GM06990 (cell line): ENCODE results near the gene ADAM12.

Experiments used
- DNase-seq: peaks from one replicate; pipeline ENCODE4 v3.0.0-alpha.2; 2011; ENCODE audit not compliant: insufficient read length; ENCODE audit errors: extremely low read depth
- H3K27me3 ChIP-seq: replicated peaks from 2 replicates; pipeline ENCODE4 v1.6.0; 2011; ENCODE audit warnings: low read length; ENCODE audit not compliant: control insufficient read depth, insufficient read depth
- H3K36me3 ChIP-seq: 2 replicates; pipeline ENCODE4 v1.5.1; 2011; ENCODE audit warnings: low read length; ENCODE audit not compliant: control insufficient read depth, insufficient read depth
- H3K4me3 ChIP-seq: replicated peaks from 2 replicates; pipeline ENCODE4 v1.5.1; 2011; ENCODE audit warnings: low read depth, mild to moderate bottlenecking, control low read depth, low read length
- TF ChIP-seq, protein P1 (sequence below): IDR thresholded peaks from 2 replicates; pipeline ENCODE4 v1.5.1; 2011; ENCODE audit warnings: low read length, control low read depth, mild to moderate bottlenecking, inconsistent platforms; ENCODE audit not compliant: insufficient read depth, poor library complexity, severe bottlenecking

ADAM12 gene

DNA sequence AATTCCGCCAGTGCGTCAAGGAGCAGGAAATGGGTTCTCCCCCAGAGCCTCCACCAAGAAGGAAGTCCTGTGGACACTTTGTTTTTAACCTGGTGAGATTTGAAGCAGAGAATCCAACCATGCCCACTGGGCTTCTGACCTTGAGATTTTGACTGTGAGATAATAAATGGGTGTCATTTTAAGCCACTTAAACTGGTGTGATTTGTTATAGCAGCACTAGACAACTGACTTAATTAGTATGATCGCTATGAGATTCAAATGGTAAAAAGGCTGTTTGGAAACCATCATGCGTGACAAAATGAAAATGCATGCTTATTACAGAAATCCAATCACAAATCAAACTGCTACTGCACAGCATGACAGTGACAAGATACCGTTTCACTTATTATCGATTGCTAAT is 98.0 kb downstream of the ADAM12 start:
- H3K27me3 ChIP-seq = no peaks in the 10 kb centered on the region
- TF ChIP-seq, protein P1, sequence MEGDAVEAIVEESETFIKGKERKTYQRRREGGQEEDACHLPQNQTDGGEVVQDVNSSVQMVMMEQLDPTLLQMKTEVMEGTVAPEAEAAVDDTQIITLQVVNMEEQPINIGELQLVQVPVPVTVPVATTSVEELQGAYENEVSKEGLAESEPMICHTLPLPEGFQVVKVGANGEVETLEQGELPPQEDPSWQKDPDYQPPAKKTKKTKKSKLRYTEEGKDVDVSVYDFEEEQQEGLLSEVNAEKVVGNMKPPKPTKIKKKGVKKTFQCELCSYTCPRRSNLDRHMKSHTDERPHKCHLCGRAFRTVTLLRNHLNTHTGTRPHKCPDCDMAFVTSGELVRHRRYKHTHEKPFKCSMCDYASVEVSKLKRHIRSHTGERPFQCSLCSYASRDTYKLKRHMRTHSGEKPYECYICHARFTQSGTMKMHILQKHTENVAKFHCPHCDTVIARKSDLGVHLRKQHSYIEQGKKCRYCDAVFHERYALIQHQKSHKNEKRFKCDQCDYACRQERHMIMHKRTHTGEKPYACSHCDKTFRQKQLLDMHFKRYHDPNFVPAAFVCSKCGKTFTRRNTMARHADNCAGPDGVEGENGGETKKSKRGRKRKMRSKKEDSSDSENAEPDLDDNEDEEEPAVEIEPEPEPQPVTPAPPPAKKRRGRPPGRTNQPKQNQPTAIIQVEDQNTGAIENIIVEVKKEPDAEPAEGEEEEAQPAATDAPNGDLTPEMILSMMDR = no peak
- no peaks in the 10 kb centered on the region for H3K36me3 ChIP-seq
- DNase-seq = no peak
- H3K4me3 ChIP-seq = no peak overlapping the region

DNA sequence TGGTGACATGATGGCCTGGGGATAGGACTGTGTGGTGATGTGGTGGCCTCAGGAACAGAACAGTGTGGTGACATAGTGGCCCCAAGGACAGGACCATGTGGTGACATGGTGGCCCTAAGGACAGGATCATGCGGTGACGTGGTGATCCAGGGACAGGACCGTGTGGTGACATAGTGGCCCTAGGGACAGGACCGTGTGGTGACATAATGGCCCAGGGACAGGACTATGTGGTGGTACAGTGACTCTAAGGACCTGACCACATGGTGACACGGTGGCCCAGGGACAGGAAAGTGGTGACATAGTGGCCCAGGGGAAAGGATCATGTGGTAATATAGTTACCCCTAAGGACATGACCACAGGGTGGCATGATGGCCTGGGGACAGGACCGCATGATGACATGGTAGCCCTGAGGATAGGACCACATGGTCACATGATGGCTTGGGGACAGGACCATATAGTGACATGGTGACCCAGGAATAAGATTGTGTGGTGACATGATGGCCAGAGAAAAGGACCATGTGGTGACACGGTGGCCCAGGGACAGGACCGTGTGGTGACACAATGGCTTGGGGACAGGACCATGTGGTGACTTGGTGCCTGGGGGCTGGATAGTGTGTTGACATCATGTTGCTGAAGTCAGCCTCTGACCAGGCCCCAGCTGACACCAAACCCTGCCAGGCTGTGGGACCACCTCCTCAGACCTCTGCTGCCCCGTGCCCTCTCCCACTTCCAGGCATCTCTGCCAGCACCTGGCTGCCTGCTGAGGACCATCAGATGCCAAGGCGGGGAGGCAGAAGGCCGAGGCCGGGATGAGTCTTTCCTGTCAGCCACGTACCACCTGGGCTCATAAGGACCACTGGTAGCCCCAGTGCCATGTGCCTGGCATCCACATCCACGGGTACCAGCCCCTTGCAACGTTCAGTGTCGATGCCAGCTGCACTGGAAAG is 99.5 kb downstream of the ADAM12 start:
- no peak overlapping the region for H3K4me3 ChIP-seq
- no peaks in the 10 kb centered on the region for H3K27me3 ChIP-seq
- DNase-seq = no peak
- no peaks in the 10 kb centered on the region for H3K36me3 ChIP-seq
- TF ChIP-seq, protein P1 = no peak

DNA sequence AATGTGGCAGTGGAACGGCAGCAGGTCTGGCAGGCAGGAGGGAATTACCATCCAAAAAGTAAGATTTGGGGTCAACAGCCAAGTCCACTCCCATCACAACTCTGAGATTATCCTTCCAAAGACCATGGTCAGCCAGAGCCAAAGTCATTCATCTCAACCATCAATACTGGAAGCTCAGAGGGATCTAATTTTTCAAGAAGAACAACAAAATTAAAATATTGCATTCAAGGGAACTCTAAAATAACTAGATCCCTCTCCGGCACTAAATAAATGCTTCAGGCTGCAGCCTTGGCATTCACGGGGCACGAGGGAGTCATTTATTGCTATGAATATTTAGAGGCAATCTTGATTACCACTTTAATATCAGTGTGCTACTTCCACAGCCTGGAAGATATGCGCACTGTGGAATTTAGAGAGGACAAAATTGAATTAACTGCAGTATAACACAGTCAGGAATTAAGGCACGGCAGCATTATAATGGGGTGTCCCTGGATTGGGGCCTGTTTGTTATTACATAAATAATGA is 102.0 kb downstream of the ADAM12 start:
- no peaks in the 10 kb centered on the region for H3K27me3 ChIP-seq
- no peak for DNase-seq
- TF ChIP-seq, protein P1 = no peak
- H3K36me3 ChIP-seq = no peaks in the 10 kb centered on the region
- H3K4me3 ChIP-seq = no peak overlapping the region

DNA sequence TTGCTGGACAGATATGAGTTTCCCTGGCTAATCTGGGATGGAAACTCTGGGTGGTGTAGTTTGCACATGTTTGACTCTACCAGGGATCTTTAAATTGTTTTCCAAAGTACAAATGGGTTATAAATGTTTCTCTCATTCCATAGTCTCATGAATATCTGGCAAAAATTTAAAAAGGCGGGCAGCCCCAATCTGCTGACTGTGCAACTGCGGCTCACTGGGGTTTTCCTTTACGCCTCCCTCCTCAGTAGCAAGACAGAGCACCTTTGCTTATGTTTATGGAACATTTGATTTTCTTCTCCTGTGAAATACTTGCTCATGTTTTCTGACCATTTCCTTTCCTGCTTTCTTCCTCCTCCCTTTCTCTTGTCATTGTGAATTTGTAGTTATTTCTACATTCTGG is 105.0 kb downstream of the ADAM12 start:
- H3K4me3 ChIP-seq = no peak overlapping the region
- H3K36me3 ChIP-seq = no peaks in the 10 kb centered on the region
- no peak for DNase-seq
- TF ChIP-seq, protein P1 = no peak
- H3K27me3 ChIP-seq = no peaks in the 10 kb centered on the region

DNA sequence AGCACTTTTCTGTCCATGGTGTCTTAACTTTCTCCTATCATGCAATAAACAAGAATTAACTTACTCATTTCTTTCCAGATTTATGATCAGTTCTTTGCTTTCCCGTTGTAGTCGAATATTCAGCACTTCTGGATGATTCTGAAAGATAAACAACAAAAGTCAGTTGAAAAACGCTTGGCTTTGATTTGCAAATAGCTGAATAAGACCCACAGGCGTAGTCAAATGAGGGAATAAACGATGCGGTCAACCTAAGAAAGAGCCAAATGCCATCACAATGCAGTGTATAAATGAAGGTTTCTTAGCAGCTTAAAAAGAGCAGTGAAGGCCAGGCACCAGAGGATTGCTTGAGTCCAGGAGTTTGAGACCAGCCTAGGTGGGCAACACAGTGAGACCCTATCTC is 109.4 kb downstream of the ADAM12 start:
- no peak overlapping the region for H3K4me3 ChIP-seq
- H3K36me3 ChIP-seq = no peaks in the 10 kb centered on the region
- DNase-seq = no peak
- TF ChIP-seq, protein P1 = no peak
- H3K27me3 ChIP-seq = no peaks in the 10 kb centered on the region

DNA sequence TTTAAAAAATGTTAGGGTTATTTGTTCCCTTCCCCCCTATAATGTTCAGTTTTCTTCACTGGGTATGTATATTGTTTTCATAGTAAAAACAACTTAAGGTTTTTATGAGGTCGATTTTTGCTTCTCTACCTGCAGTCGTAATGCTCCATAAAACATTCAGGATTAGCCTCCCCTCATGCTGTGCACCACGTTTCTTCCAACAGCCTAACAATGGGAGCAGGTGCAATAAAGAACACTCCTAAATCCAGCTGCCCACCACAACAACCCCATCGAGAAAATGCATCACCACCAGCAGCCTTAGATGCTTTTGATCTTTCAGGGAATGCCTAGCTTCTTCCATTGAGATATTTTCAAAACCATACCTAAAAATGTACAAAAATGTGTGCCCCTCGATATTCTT is 111.1 kb downstream of the ADAM12 start:
- TF ChIP-seq, protein P1 = no peak
- Histone ChIP-seq H3K4me3 (no peak overlapping the region), H3K36me3 (no peaks in the 10 kb centered on the region), H3K27me3 (no peaks in the 10 kb centered on the region)
- no peak for DNase-seq
